OCI-M2 (cell line): ENCODE data around the gene HECW1.
"Not testable (repeated sequence)": the region's sequence is repeated elsewhere in the genome, so short reads cannot be mapped to it uniquely, and the experiment has no call there.

Source experiments
- DNase-seq: peaks from one replicate; lab custom pipeline; 2025; ENCODE audit not compliant: unreplicated experiment; lab: John Stamatoyannopoulos, UW

The HECW1 gene

GRCh38 chr7:43111630-43112458 lies 603 bp upstream of the HECW1 start:
- no peak for DNase-seq

GRCh38 chr7:43112941-43113621 lies 634 bp downstream of the HECW1 start:
- no peak for DNase-seq

GRCh38 chr7:43113622-43114457 lies 1.4 kb downstream of the HECW1 start:
- no peak for DNase-seq

- no peak for DNase-seq
Observed at GRCh38 chr7:43114458-43114780, 2.0 kb downstream of the HECW1 start.

GRCh38 chr7:43116451-43116850 lies 4.0 kb downstream of the HECW1 start:
- no peak for DNase-seq

- no peak for DNase-seq
Observed at GRCh38 chr7:43117095-43117494, 4.6 kb downstream of the HECW1 start.

GRCh38 chr7:43117861-43118260 lies 5.4 kb downstream of the HECW1 start:
- no peak for DNase-seq

GRCh38 chr7:43118313-43118712 lies 5.9 kb downstream of the HECW1 start:
- no peak for DNase-seq

- DNase-seq = no peak
Observed at GRCh38 chr7:43119371-43120075, 7.1 kb downstream of the HECW1 start.

GRCh38 chr7:43121973-43122372 lies 9.5 kb downstream of the HECW1 start:
- no peak for DNase-seq

- DNase-seq = no peak
Observed at GRCh38 chr7:43123457-43123856, 11.0 kb downstream of the HECW1 start.

- no peak for DNase-seq
Observed at GRCh38 chr7:43124388-43124787, 11.9 kb downstream of the HECW1 start.

- no peak for DNase-seq
Observed at GRCh38 chr7:43130347-43130746, 17.9 kb downstream of the HECW1 start.

GRCh38 chr7:43135129-43135528 lies 22.7 kb downstream of the HECW1 start:
- no peak for DNase-seq

- no peak for DNase-seq
Observed at GRCh38 chr7:43136064-43136463, 23.6 kb downstream of the HECW1 start.

- DNase-seq = not testable (repeated sequence)
Observed at GRCh38 chr7:43137121-43137744, 24.8 kb downstream of the HECW1 start.

GRCh38 chr7:43137811-43138210 lies 25.4 kb downstream of the HECW1 start:
- no peak for DNase-seq

GRCh38 chr7:43138710-43139109 lies 26.3 kb downstream of the HECW1 start:
- DNase-seq = no peak

- DNase-seq = no peak
Observed at GRCh38 chr7:43139137-43139536, 26.7 kb downstream of the HECW1 start.

GRCh38 chr7:43140186-43140585 lies 27.7 kb downstream of the HECW1 start:
- no peak for DNase-seq

GRCh38 chr7:43141091-43141490 lies 28.6 kb downstream of the HECW1 start:
- DNase-seq = no peak
